ENCODE measurements around the gene PSME3. TPM values are rescaled to one million over a fixed set of nuclear protein-coding genes. Genes with fewer than 3 reads are reported as not detected.
"Not testable (repeated sequence)": the region's sequence is repeated elsewhere in the genome, so short reads cannot be mapped to it uniquely, and the experiment has no call there.

Gene PSME3
- total RNA-seq, 4 donors from 2014 or later: 78.3 to 119 (median 85.4) TPM

GRCh38 chr17:42849451-42850181, 16.4 kb downstream of the PSME3 start:
- Histone ChIP-seq H3K27ac (no peak overlapping the region), H3K9me3 (no peaks in the 10 kb centered on the region), H3K27me3 (no peaks in the 10 kb centered on the region), H3K4me3 (replicated peaks in 1 of 3) (no peak overlapping the region), H3K36me3 (no peaks in the 10 kb centered on the region), H3K4me1 (peaks cover 8 to 23% of the 10 kb centered on the region in 2 donors)
- intact Hi-C loops (cut with DNase I): loop anchor here (5.0 kb wide), 1 partner anchor 88 kb away; no protein-coding TSS in a partner anchor
- 40 to 47% methylated on average over 8 of the region's 8 CpGs for WGBS, 2 donors
- peak; percentile 44 to 58 for DNase-seq
- TF ChIP-seq POLR2A (IDR thresholded peaks at IDR 0.05) (no peak), CTCF (IDR thresholded peaks at IDR 0.05) (no peak)

GRCh38 chr17:42850954-42851353, 17.8 kb downstream of the PSME3 start, which contains the start of gene AOC3:
Gene AOC3 (plus strand): TSS chr17:42851199. CDS start chr17:42851344, 145 bp downstream.
- intact Hi-C loops (cut with DNase I): no loop called here
- Histone ChIP-seq H3K9me3 (no peaks in the 10 kb centered on the region), H3K4me1 (peaks cover 8 to 23% of the 10 kb centered on the region in 2 donors), H3K36me3 (no peaks in the 10 kb centered on the region), H3K27me3 (no peaks in the 10 kb centered on the region), H3K27ac (peak within 1 kb of the TSS in 1 of 3 donors; percentile 10), H3K4me3 (replicated peaks in 1 of 3) (no peak within 1 kb of the TSS)
- 49 to 59% methylated on average over 8 to 9 of the region's 9 CpGs for WGBS, 2 donors
- no peak for DNase-seq
- no peak for TF ChIP-seq CTCF (IDR thresholded peaks at IDR 0.05)
- TF ChIP-seq POLR2A (IDR thresholded peaks at IDR 0.05): no peak

- H3K27me3 ChIP-seq; intact Hi-C loops (cut with DNase I); DNase-seq; H3K36me3 ChIP-seq; H3K9me3 ChIP-seq; H3K4me3 ChIP-seq (replicated peaks in 1 of 3): not testable (repeated sequence)
- peaks cover 8 to 23% of the 10 kb centered on the region in 2 donors for H3K4me1 ChIP-seq
- H3K27ac ChIP-seq: peak overlapping the region in 1 of 3 donors; percentile 10
- WGBS, 2 donors: 77 to 91% methylated on average over 4 to 15 of the region's 28 CpGs
These were observed 18.4 kb downstream of the PSME3 start for GRCh38 chr17:42851371-42852240.

GRCh38 chr17:42852351-42852750, 19.2 kb downstream of the PSME3 start:
- 88 to 94% methylated on average over 12 to 15 of the region's 15 CpGs for WGBS, 2 donors

More at GRCh38 chr17:42852351-42852750, 19.2 kb downstream of the PSME3 start:
- Histone ChIP-seq H3K4me1 (peaks cover 8 to 23% of the 10 kb centered on the region in 2 donors), H3K4me3 (replicated peaks in 1 of 3) (no peak overlapping the region), H3K27me3 (no peaks in the 10 kb centered on the region), H3K9me3 (no peaks in the 10 kb centered on the region), H3K27ac (peak overlapping the region in 1 of 3 donors; percentile 17), H3K36me3 (no peaks in the 10 kb centered on the region)
- no peak for DNase-seq
- TF ChIP-seq POLR2A (IDR thresholded peaks at IDR 0.05) (no peak), CTCF (IDR thresholded peaks at IDR 0.05) (no peak)
- intact Hi-C loops (cut with DNase I): no loop called here
